Colon (tissue), 2 donors: ENCODE results near the gene AIMP2.
"Not testable (repeated sequence)": the region's sequence is repeated elsewhere in the genome, so short reads cannot be mapped to it uniquely, and the experiment has no call there.

ENCODE experiments used
- FAIRE-seq: peaks from 2 replicates; lab custom pipeline; 2012; peaks lifted over from hg19 to GRCh38; lab: Jason Lieb, UNC
- donor health status: control.
- donor health status: control.

AIMP2 gene

GRCh38 chr7:6008668-6009611 lies at the start of gene AIMP2, which contains the start of gene PMS2:
AIMP2 (plus strand) TSS chr7:6009272; CDS start chr7:6009364, 92 bp downstream.
PMS2 (minus strand) TSS chr7:6009049; CDS start chr7:6009019, 30 bp downstream.
- FAIRE-seq = no peak

- FAIRE-seq = not testable (repeated sequence)
Measured at GRCh38 chr7:5963205-5963604, 45.9 kb upstream of the AIMP2 start.

- not testable (repeated sequence) for FAIRE-seq
Measured at GRCh38 chr7:5963810-5964209, 45.3 kb upstream of the AIMP2 start.

GRCh38 chr7:5970347-5970911 lies 38.6 kb upstream of the AIMP2 start, which contains the start of gene RSPH10B:
RSPH10B (minus strand) TSS chr7:5970689; CDS start chr7:5967116, 3,573 bp downstream.
- FAIRE-seq = not testable (repeated sequence)

- FAIRE-seq = not testable (repeated sequence)
Measured at GRCh38 chr7:5973580-5973979, 35.5 kb upstream of the AIMP2 start.

GRCh38 chr7:5979680-5980314 lies 29.3 kb upstream of the AIMP2 start:
- not testable (repeated sequence) for FAIRE-seq

- FAIRE-seq = not testable (repeated sequence)
Measured at GRCh38 chr7:5987061-5987460, 22.0 kb upstream of the AIMP2 start.

GRCh38 chr7:5997210-5997808 lies 11.8 kb upstream of the AIMP2 start:
- FAIRE-seq = no peak

GRCh38 chr7:6007386-6007785 lies 1.7 kb upstream of the AIMP2 start:
- no peak for FAIRE-seq

GRCh38 chr7:6007835-6008590 lies 1.1 kb upstream of the AIMP2 start:
- FAIRE-seq = not testable (repeated sequence)

- FAIRE-seq = not testable (repeated sequence)
Measured at GRCh38 chr7:6010370-6010769, 1.3 kb downstream of the AIMP2 start.

- no peak for FAIRE-seq
Measured at GRCh38 chr7:6011541-6011940, 2.5 kb downstream of the AIMP2 start.

- FAIRE-seq = no peak
Measured at GRCh38 chr7:6012355-6013104, 3.5 kb downstream of the AIMP2 start.

- FAIRE-seq = no peak
Measured at GRCh38 chr7:6015917-6016652, 7.0 kb downstream of the AIMP2 start.

- no peak for FAIRE-seq
Measured at GRCh38 chr7:6016653-6016966, 7.5 kb downstream of the AIMP2 start.

GRCh38 chr7:6020371-6021286 lies 11.6 kb downstream of the AIMP2 start:
- FAIRE-seq = no peak

GRCh38 chr7:6022707-6023106 lies 13.6 kb downstream of the AIMP2 start:
- no peak for FAIRE-seq

- FAIRE-seq = no peak
Measured at GRCh38 chr7:6023974-6024435, 14.9 kb downstream of the AIMP2 start.
